GM12873 (cell line): ENCODE measurements around the gene RIMBP2.

Experiments
- CTCF ChIP-seq: IDR thresholded peaks from 2 replicates; pipeline ENCODE4 v1.5.1; 2012; ENCODE audit warnings: low read depth, mild to moderate bottlenecking, moderate library complexity, low read length, control low read depth; ENCODE audit not compliant: insufficient read depth; ENCODE audit errors: missing control alignments

RIMBP2 gene

DNA sequence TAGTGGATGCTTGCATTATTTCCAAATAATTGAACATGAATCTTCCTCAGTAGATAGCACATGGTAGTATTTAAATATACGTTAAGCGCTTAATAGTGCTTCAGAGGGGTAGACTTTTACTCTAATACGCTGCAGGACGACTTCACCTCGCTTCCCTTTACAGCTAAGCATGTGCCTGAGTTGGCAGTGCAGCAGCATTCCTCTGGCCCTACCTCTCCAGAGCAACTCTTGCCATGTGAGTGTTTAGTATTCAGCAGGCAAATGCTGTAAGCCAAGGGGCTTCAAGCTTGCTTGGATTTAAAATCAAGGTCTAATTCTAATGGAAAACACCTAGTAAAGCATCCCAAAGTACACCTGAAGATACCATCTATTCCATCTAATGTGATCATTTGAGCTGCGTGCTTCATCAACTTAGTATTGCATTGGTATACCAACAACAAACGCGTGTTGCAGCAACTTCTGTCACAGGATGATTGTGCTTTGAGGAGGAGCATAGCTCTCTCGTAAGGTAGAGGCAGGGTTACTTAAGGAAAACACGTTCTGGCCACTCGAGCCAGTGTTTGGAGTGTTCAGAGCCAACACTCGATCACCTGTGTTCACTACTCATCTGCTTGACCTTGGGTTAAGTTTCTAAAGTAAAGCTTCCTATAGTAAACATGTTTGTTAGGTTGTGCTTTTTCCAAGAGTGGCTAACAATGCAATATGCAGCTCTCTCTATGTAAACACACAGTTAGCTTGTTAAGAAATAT lies 317.8 kb downstream of the RIMBP2 start:
- TF ChIP-seq CTCF, result no peak

- no peak for TF ChIP-seq CTCF
Measured at GRCh38 chr12:130396667-130397066, 319.4 kb downstream of the RIMBP2 start.

GRCh38 chr12:130394906-130395305 lies 321.2 kb downstream of the RIMBP2 start:
- TF ChIP-seq CTCF, result no peak

- no peak for TF ChIP-seq CTCF
Measured at GRCh38 chr12:130391186-130391585, 324.9 kb downstream of the RIMBP2 start.

GRCh38 chr12:130385193-130385592 lies 330.9 kb downstream of the RIMBP2 start:
- TF ChIP-seq CTCF, result no peak

DNA sequence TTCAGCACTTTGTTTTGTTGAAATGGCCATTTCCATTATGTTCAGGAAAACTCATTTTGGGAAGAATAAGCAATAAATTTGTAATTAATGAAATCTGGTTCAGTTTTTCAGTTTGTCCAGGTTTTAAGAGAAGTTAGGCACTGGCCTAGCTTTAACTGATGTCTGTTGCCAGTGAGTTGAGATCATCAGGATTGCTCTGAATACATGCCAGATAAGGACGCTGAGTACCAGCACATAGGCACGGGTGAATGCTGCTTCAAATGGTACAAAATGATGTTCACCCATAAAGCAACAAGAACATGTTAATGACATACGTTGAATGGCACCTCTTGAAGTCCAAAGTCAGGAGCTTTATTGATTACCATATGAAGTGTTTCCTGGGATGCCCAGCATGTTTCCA lies 331.9 kb downstream of the RIMBP2 start:
- TF ChIP-seq CTCF, result no peak

DNA sequence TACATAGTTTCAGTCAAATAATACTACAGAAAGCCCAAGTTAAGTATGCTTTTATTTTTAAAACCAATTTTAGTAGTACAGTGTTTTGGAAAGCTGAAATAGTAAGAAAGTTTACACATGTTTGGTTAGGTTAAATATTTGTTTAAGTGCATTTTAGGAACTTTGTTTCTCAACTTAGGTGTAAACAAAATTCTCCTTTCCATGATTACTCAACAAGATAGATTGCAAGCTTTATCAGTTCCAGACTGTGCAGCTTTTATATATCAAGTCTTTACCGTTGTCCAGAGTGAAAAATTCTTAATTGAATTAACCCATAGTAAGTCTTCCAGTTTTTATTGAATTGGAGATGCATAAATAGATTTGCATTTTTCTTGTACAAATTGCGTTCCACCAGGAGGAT lies 333.3 kb downstream of the RIMBP2 start:
- no peak for TF ChIP-seq CTCF
